GM18870 (cell line): ENCODE results near the gene NAALADL2.

Experiments used
- ATAC-seq: cut with Tn5 transposase; IDR thresholded peaks from one replicate; pipeline ENCODE4 v1.9.1; 2021; ENCODE audit warnings: moderate library complexity; ENCODE audit not compliant: unreplicated experiment

NAALADL2 gene

GRCh38 chr3:174859114-174859735, at the start of gene NAALADL2:
Gene NAALADL2, plus strand, starts transcription at chr3:174859334.
- no peak for ATAC-seq

DNA sequence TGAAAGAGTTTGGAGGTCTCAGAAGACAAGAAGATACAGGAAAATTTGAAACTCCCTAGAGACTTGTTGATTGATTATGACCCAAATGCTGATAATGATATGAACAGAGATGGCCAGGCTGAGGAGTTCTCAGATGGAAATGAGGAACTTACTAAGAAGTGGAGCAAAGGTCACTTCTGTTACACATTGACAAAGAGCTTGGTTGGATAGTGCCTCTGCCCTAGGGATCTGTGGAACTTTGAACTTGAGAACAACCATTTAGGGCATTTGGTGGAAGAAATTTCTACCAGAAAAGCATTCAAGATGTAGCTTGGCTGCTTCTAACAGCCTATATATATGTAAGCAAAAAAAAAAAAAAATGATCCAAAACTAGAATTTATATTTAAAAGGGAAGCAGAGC, 48.9 kb upstream of the NAALADL2 start:
- no peak for ATAC-seq

DNA sequence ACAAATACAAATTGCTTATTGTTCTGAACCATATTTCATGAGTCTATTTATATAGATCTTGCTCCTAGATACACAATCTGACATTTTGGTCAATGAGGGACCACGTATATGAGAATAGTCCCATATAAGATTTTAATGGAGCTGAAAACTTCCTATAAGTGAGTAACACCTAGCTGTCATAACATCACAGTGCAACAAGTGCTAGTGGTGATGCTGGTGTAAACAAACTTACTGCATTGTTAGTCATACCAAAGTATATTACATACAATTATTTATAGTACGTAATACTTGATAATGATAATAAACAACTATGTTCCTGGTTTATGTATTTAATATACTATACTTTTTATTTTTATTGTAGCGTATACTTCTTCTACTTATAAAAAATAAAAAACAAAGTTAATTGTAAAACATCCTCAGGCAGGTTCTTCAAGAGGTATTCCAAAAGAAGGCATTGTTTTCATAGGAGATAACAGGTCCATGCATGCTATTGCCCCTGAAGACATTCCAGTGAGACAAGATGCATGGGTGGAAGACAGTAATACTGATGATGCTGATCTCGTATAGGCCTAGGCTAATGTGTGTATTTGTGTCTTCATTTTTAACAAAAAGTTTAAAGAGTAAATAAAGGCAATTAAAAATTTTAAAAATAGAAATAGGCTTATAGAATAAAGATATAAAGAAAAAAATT, 46.8 kb upstream of the NAALADL2 start:
- no peak for ATAC-seq

DNA sequence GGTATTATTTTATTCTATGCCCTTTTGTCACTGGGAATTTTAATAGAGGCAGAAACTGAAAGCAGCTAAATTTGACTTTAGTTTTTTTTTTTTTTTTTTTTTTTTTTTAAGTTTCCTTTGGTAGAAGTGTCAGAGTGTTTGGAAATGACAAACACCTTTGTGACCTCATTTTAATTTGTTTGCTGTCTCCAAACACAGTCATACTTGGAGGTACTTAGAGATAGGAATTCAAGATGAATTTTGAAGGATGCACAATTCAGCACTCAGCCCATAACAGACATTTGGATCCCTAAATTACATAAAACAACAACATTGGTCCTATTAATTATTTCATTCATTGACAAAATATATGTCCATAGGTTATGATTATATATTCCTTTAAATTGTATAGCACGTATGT, 43.4 kb upstream of the NAALADL2 start:
- no peak for ATAC-seq

GRCh38 chr3:174820885-174821284, 38.2 kb upstream of the NAALADL2 start:
- ATAC-seq = no peak

- ATAC-seq = no peak
Observed at GRCh38 chr3:174821477-174821876, 37.7 kb upstream of the NAALADL2 start.

DNA sequence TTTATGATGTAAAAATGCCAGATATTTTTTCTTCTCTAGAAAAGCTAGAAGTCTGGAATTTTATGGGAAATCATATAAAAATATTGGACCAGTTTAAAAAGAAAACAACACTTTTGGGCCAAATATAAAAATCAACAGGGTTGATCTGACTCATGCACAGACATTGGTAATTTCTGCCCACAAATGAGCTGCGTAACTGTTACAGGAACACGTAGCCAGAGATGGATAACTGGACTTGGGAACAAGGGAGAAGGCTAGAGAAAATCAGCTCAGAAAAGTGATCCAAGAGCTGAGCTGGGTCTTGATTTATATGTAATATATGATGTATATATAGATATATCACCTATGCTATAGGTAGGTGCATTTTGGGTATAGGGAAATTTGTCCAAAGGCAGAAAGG, 36.8 kb upstream of the NAALADL2 start:
- no peak for ATAC-seq

DNA sequence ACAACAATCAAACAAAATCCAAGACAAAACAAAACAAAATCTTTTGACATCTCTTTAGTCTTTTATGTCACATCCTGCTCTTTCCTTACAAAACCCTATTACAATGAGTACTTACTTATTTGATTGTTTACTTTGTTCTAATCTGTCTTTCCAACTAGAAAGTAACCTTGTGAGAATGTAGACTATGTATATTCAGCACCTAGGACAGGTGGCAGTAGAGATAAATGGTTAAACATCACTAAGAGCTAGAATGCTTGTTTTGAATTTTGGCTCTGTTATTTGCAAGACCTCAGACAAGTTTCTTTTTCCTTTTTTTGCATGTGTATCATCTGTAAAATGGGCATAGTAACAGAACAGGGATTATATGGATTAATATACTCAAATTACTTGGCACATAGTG, 33.1 kb upstream of the NAALADL2 start:
- ATAC-seq = no peak

- no peak for ATAC-seq
Observed at GRCh38 chr3:174844746-174845145, 14.4 kb upstream of the NAALADL2 start.

GRCh38 chr3:174846055-174846454, 13.1 kb upstream of the NAALADL2 start:
- no peak for ATAC-seq

- ATAC-seq = no peak
Observed at GRCh38 chr3:174854987-174855386, 4.1 kb upstream of the NAALADL2 start.

- no peak for ATAC-seq
Observed at GRCh38 chr3:174857301-174857700, 1.8 kb upstream of the NAALADL2 start.

GRCh38 chr3:174858353-174858752, 781 bp upstream of the NAALADL2 start:
- ATAC-seq = no peak

DNA sequence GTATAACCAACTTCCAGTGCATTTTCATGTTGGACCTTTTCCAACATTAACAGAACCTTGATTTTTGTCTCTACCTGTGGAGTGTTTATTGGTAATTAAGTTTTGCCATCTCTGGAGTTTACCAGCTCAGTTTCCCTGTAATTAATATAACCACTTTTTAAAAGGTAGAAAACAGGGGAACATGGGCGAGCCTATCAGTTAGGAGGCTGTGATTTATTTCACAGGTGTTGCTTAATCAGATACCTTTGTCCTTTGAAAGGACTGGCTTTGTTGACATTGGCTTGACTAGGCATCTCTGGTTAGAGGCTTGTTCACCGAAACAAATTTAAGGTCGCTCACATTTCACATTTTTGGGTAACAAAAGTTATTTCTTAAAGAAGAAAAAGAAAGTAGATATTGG, 622 bp downstream of the NAALADL2 start:
- no peak for ATAC-seq

DNA sequence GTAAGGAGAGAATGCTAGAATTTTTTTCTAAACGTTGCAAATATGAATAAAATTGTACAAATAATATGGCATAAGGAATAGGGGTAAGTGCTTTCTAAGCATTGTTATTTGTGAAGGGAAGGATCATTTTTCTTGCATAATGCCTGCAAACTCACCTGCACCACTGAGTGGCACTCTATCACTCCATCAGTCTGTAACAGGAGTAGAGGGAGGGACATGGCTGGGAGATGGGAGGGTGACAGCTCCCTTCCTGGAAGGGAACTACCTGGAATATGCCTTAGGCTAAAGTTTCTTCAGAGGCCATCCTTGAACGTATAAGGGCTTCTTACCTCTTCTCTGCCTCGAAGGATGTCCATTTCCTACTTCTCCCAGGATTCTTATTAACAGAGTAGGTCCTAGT, 3.0 kb downstream of the NAALADL2 start:
- ATAC-seq = no peak

DNA sequence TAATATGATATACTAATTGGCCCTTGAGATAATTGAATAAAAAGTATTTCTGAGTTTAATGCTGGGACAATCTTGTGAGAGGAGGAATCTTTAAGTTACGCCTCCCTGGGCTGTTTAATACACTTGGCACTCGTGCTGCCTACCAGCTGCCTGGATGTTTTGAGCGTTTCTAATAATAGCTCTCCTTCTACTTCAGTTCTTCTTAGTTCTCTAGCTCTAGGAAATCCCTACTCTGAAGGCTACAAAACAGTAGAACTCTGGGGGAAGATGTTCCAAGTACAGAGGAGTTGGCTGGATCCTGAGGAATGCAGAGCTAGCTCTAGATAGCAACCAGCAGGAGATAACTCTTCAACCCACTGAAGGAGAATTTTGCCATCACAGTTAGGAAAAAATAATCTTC, 3.5 kb downstream of the NAALADL2 start:
- no peak for ATAC-seq

DNA sequence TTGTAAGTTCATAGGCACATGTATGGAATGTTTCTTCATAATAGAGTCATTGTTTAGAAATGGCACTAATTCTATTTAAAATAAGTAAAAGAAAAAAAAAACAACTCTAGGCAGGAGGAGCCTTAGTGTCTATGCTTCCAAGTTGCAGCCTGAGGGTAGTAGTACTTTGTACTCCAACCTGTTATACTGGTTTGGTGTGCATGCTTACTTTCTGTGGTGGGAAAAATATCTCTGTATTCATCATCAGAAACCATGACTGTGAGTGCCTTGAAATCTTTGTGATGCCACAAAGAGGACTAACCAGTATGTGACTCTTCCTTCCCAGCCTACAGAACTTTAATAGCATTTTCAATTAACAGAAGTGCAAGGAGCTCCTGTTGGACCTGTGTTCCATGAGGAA, 4.4 kb downstream of the NAALADL2 start:
- ATAC-seq = no peak

DNA sequence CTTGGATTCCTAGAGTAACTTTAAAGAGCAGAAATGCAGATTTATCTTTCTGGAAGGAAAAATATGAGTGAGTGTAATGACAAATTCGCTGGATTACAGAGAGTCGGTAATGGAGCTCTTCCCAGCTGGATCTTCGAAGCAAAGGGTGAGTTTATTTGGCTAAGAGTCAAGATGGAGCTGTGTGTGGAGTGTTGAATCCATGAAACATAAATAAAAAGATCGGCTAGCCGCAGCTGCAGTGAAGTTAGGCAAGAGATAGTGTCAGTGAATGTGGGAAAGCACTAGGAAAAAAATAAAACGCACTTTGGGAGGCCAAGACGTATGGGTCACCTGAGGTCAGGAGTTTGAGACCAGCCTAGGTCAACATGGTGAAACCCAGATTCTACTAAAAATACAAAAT, 10.3 kb downstream of the NAALADL2 start:
- ATAC-seq = no peak

GRCh38 chr3:174873832-174874657, 14.9 kb downstream of the NAALADL2 start:
- no peak for ATAC-seq

DNA sequence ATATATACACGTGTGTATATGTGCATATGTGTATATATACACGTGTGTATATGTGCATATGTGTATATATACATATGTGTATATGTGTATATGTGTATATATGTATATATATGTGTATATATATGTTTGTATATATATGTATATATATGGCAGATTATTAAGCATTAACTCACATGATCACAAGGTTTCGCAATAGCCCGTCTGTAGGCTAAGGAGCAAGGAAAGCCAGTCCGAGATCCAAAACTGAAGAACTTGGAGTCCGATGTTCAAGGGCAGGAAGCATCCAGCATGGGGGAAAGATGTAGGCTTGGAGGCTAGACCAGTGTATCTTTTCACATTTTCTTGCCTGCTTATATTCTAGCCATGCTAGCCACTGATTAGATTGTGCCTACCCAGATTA, 23.7 kb downstream of the NAALADL2 start:
- ATAC-seq = no peak

GRCh38 chr3:174883881-174884675, 24.9 kb downstream of the NAALADL2 start:
- ATAC-seq = no peak
